Measurements from ENCODE around the gene PACSIN1. TPM values are rescaled to one million over a fixed set of nuclear protein-coding genes. Genes with fewer than 3 reads are reported as not detected.

The PACSIN1 gene
- total and polyA plus RNA-seq, 8 donors: under 0.01 to 2.2 (median 0.49) TPM; not detected in 2

DNA sequence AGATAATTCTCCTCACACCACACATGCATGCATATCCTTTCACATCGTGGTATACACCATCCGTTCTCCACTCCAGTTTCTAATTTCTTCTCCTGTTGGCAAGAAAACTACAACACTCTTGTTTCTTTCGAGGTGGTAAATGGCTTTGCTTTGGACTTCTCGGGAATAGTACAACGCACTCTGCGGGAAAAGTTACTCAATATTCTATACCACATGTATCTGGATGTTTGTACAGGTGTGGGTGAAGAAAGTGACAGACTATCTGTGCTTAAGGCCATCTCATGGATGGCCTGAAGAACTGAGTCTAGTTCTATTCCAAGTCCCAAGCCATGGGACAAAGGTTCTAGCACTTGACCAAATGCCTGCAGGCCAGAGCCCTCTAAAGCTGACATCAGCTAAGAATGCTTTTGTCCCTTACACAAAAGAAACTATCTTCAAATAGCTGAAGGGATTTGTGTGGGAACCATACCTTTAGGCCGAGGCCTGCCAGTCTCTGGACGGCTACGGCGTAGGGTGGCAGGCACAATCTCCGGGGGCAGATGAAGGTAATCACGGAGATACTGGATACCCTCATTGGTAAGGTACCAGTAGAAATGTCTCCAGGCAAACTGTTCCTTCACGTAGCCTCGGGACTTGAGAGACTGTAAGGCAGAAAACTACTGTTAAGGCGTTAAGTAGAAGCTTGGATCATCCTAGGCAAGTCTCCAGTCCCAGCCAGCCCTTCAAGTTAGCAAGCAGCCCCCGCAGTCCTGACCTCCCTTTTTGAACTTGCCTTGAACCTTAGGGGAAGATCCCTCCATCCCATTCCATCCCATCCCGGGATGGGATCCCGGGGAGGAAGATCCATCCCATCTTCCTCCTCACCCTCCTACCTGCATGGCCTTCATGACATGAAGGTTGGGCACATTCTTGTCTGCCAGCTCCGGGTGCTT lies 41.4 kb upstream of the PACSIN1 start:
- intact Hi-C loops (cut with DNase I; ENCODE audit: low total_unique reads): no loop called here

DNA sequence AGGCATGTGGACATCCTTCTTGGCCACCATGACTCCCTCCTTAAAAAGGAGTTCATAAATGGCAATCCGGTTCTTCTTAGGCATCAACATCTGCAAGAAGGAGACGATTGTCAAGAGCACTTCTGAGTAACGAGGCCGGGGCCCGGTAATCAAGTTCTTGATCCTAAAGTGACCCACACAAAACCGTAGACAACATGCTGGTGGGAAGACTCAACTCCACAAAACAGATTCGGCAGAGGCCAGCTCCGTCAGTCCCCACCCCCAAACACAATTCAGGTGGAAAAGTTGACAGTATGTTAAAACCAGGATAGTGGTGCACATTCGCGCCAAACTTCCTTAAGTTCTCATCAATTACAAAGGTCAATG lies 40.8 kb upstream of the PACSIN1 start:
- no peak for DNase-seq
- WGBS, 5 donors: 1 to 4% (median 3%) methylated on average over 10 of the region's 10 CpGs
- no peaks in the 10 kb centered on the region for H3K9me3 ChIP-seq
- H3K4me1 ChIP-seq: peaks cover 9 to 36% (median 26%) of the 10 kb centered on the region in 4 donors
- H3K27me3 ChIP-seq: no peaks in the 10 kb centered on the region
- intact Hi-C loops (cut with DNase I; ENCODE audit: low total_unique reads): no loop called here
- peak overlapping the region; percentile 81 to 93 (median 87) for H3K27ac ChIP-seq
- peak overlapping the region; percentile 63 to 97 (median 85) for H3K4me3 ChIP-seq
- TF ChIP-seq, protein P1, sequence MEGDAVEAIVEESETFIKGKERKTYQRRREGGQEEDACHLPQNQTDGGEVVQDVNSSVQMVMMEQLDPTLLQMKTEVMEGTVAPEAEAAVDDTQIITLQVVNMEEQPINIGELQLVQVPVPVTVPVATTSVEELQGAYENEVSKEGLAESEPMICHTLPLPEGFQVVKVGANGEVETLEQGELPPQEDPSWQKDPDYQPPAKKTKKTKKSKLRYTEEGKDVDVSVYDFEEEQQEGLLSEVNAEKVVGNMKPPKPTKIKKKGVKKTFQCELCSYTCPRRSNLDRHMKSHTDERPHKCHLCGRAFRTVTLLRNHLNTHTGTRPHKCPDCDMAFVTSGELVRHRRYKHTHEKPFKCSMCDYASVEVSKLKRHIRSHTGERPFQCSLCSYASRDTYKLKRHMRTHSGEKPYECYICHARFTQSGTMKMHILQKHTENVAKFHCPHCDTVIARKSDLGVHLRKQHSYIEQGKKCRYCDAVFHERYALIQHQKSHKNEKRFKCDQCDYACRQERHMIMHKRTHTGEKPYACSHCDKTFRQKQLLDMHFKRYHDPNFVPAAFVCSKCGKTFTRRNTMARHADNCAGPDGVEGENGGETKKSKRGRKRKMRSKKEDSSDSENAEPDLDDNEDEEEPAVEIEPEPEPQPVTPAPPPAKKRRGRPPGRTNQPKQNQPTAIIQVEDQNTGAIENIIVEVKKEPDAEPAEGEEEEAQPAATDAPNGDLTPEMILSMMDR (IDR thresholded peaks at IDR 0.05): no peak
- no peak for TF ChIP-seq EP300 (IDR thresholded peaks at IDR 0.05)
- TF ChIP-seq POLR2A (IDR thresholded peaks at IDR 0.05): no peak
- TF ChIP-seq POLR2AphosphoS5 (IDR thresholded peaks at IDR 0.05): no peak
- peaks cover 46 to 50% (median 48%) of the 10 kb centered on the region in 4 donors for H3K36me3 ChIP-seq

More for the DNA sequence above, 41.4 kb upstream of the PACSIN1 start:
- Histone ChIP-seq H3K4me3 (peak overlapping the region; percentile 63 to 97 (median 85)), H3K4me1 (peaks cover 9 to 36% (median 26%) of the 10 kb centered on the region in 4 donors), H3K27ac (peak overlapping the region in 4 of 5 donors; percentile 84 to 93 (median 88)), H3K9me3 (no peaks in the 10 kb centered on the region), H3K36me3 (peaks cover 52 to 56% (median 54%) of the 10 kb centered on the region in 4 donors), H3K27me3 (no peaks in the 10 kb centered on the region)
- WGBS, 5 donors: 61 to 73% (median 69%) methylated on average over 19 of the region's 19 CpGs
- peak in 1 of 2 donors; percentile 9 for DNase-seq
- TF ChIP-seq POLR2AphosphoS5 (IDR thresholded peaks at IDR 0.05): no peak
- no peak for TF ChIP-seq EP300 (IDR thresholded peaks at IDR 0.05)
- TF ChIP-seq, protein P1 (IDR thresholded peaks at IDR 0.05): no peak
- no peak for TF ChIP-seq POLR2A (IDR thresholded peaks at IDR 0.05)

DNA sequence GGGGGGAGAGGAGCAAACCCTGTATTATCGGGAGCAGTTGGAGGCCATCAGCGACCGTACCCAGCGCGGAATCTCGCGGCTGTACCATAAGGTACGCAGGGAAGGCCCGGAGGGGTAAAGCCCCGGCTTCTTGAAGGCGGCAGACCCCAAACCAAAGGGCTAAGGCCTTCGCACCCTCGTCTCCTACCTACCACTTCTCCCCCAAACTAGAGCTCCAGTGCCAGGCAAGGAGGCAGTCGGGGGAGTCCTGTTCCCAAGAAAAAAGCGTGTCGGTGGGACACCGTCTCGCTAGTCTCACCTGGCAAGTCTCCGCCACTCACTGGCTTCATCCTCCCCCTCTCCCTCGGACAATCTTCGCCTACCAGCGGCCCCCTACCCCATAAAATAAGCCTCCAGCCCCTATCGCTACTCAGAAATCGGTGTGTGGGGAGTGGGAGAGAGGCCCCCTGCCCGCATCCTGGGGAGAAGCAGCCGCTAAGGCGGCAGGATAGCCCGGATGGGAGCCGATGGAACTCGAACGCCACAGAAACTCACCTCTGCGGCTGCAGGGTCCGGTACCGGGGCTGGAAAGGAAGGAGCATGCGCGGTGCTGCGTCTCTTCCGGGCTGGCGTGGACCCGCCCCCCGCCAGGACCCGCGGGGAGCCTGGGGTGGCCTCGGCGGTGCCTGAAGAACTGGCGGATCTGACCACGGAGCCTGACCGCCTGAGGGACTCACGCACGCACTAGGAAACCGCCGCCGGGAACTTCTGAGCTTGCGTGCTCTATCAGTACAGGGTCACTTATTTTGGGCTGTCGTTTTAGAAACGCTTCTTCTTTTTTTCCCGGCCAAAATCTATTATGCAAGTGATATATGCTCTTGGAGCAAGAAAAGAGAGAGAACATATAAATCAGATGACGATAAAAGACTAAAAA lies 40.1 kb upstream of the PACSIN1 start, which contains the start of gene RPS10:
RPS10 (minus strand) TSS at position 572 of the 913 bp plus-strand sequence. CDS start 848 bp downstream, outside the sequence.
- WGBS, 5 donors: 0 to 1% (median 0%) methylated on average over 28 to 56 of the region's 58 CpGs
- DNase-seq: peak; percentile 94 to 98
- TF ChIP-seq, protein P1 (IDR thresholded peaks at IDR 0.05): no peak
- TF ChIP-seq POLR2AphosphoS5 (IDR thresholded peaks at IDR 0.05) (peak; percentile 85 to 96 (median 85)), POLR2A (IDR thresholded peaks at IDR 0.05) (peak in 2 of 4 donors; percentile 29 to 50)
- peak within 1 kb of the TSS; percentile 81 to 93 (median 87) for H3K27ac ChIP-seq
- no peaks in the 10 kb centered on the region for H3K9me3 ChIP-seq
- intact Hi-C loops (cut with DNase I; ENCODE audit: low total_unique reads): no loop called here
- no peaks in the 10 kb centered on the region for H3K27me3 ChIP-seq
- H3K4me1 ChIP-seq: peaks cover 9 to 36% (median 26%) of the 10 kb centered on the region in 4 donors
- H3K36me3 ChIP-seq: peaks cover 39 to 43% (median 41%) of the 10 kb centered on the region in 4 donors
- H3K4me3 ChIP-seq: peak within 1 kb of the TSS; percentile 63 to 97 (median 85)

DNA sequence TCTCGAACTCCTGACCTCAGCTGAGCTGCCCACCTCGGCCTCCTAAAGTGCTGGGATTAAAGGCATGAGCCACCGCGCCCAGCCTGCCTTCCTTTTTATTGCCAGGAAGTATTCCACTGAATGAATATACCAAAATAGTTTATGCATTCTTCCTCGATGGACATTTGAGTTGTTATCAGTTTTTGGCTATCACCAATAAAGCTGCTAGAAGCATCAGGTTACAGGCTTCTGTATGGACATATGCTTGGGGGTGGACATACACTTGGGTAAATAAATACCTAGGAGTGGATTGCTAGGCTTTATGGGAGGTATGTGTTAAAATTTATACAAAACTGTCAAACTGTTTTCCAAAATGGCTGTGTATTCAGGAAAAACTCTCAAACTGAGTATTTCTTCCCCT lies 30.0 kb upstream of the PACSIN1 start:
- Histone ChIP-seq H3K36me3 (no peaks in the 10 kb centered on the region), H3K9me3 (peaks cover 0 to 5% (median 0%) of the 10 kb centered on the region in 4 donors), H3K4me3 (no peak overlapping the region), H3K27ac (no peak overlapping the region), H3K4me1 (no peaks in the 10 kb centered on the region), H3K27me3 (no peaks in the 10 kb centered on the region)
- intact Hi-C loops (cut with DNase I; ENCODE audit: low total_unique reads): no loop called here
- DNase-seq: no peak
- TF ChIP-seq, protein P1 (IDR thresholded peaks at IDR 0.05): no peak
- no peak for TF ChIP-seq POLR2A (IDR thresholded peaks at IDR 0.05)
- no peak for TF ChIP-seq EP300 (IDR thresholded peaks at IDR 0.05)
- TF ChIP-seq POLR2AphosphoS5 (IDR thresholded peaks at IDR 0.05): no peak
- WGBS, 5 donors: 60 to 69% (median 61%) methylated on average over 5 of the region's 5 CpGs

Data from stomach (tissue), 9 donors.